Neutrophil (primary cell): ENCODE data around the gene ADRA1B.

Experiments used
- H3K27ac ChIP-seq: fragments of 200-600 bp; sonication (generic); 2 replicates; pipeline ENCODE4 v1.5.1; 2016; ENCODE audit warnings: mild to moderate bottlenecking, moderate library complexity
- H3K27me3 ChIP-seq: fragments of 200-600 bp; sonication (generic); 2 replicates; pipeline ENCODE4 v1.6.0; 2016; ENCODE audit warnings: mild to moderate bottlenecking
- H3K36me3 ChIP-seq: fragments of 200-600 bp; sonication (generic); 2 replicates; pipeline ENCODE4 v1.5.1; 2017
- H3K4me1 ChIP-seq, 2 experiments: fragments of 200-600 bp in 1 of 2; sonication (generic) in 1 of 2; 1 replicate in 1 of 2; 2 replicates in 1 of 2; pipeline versions ENCODE4 v1.5.1 to v1.6.1; 2013 to 2016; ENCODE audit warnings: low read depth in 1 of 2, low read length in 1 of 2, mild to moderate bottlenecking in 1 of 2, moderate library complexity in 1 of 2; ENCODE audit not compliant: control insufficient read depth in 1 of 2, insufficient read depth in 1 of 2
- H3K4me3 ChIP-seq, 2 experiments: fragments of 200-600 bp in 1 of 2; sonication (generic) in 1 of 2; 1 replicate in 1 of 2; 2 replicates in 1 of 2; pipeline ENCODE4 v1.5.1; 2013 to 2016; ENCODE audit warnings: low read depth in 1 of 2, low read length in 1 of 2, mild to moderate bottlenecking in 1 of 2, moderate library complexity in 1 of 2
- H3K9me3 ChIP-seq: fragments of 200-600 bp; sonication (generic); 2 replicates; pipeline ENCODE4 v1.5.1; 2016
- TF ChIP-seq, protein P1 (sequence below): fragments of 200-600 bp; sonication (generic); IDR thresholded peaks from 2 replicates; pipeline ENCODE4 v1.5.1; 2016; ENCODE audit warnings: antibody characterized with exemption

ADRA1B gene

DNA sequence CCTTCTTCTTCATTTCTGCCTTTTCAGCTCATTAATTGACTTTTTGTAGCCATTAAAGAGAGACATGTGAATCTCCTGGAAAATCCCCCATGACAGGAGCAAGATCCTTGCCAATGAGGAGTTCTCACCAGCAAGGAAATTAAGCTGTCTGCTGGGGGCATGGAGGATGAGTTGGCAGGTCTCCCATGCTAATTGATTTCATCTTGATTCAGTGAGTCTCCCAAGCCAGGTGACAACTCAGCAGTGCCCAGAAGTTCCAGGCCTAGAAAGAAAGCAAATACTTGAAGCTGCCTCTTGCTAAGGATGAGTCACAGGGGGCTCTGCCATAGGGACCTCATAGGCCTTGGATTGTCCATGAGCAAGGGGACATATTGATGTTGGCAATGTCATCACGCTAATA lies 30.0 kb upstream of the ADRA1B start:
- TF ChIP-seq, protein P1, sequence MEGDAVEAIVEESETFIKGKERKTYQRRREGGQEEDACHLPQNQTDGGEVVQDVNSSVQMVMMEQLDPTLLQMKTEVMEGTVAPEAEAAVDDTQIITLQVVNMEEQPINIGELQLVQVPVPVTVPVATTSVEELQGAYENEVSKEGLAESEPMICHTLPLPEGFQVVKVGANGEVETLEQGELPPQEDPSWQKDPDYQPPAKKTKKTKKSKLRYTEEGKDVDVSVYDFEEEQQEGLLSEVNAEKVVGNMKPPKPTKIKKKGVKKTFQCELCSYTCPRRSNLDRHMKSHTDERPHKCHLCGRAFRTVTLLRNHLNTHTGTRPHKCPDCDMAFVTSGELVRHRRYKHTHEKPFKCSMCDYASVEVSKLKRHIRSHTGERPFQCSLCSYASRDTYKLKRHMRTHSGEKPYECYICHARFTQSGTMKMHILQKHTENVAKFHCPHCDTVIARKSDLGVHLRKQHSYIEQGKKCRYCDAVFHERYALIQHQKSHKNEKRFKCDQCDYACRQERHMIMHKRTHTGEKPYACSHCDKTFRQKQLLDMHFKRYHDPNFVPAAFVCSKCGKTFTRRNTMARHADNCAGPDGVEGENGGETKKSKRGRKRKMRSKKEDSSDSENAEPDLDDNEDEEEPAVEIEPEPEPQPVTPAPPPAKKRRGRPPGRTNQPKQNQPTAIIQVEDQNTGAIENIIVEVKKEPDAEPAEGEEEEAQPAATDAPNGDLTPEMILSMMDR: no peak
- Histone ChIP-seq H3K27ac (no peak overlapping the region), H3K4me3 (no peak overlapping the region), H3K27me3 (peaks cover 9% of the 10 kb centered on the region), H3K4me1 (no peaks in the 10 kb centered on the region), H3K9me3 (no peaks in the 10 kb centered on the region), H3K36me3 (no peaks in the 10 kb centered on the region)

DNA sequence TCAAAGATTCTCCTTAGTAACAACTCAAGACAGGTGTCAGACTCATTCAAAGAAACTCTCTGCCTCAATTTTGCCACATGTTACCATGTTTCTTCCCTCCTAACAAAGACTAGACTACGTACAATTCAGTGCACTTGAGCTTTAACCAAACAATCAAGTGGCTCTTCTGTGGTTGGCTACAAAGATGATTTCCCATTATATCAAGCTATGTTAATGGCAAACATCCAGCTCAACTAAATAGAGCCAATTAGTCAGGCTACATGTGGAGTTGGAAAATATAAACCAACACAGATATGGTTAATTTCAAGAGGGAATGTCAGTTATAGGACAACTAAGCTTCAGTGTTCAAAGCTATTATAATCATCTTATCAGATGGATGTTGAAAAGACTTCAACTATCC lies 29.2 kb upstream of the ADRA1B start:
- no peaks in the 10 kb centered on the region for H3K9me3 ChIP-seq
- H3K27ac ChIP-seq: no peak overlapping the region
- peaks cover 3% of the 10 kb centered on the region for H3K27me3 ChIP-seq
- no peak overlapping the region for H3K4me3 ChIP-seq
- no peaks in the 10 kb centered on the region for H3K4me1 ChIP-seq
- no peaks in the 10 kb centered on the region for H3K36me3 ChIP-seq
- TF ChIP-seq, protein P1: no peak

DNA sequence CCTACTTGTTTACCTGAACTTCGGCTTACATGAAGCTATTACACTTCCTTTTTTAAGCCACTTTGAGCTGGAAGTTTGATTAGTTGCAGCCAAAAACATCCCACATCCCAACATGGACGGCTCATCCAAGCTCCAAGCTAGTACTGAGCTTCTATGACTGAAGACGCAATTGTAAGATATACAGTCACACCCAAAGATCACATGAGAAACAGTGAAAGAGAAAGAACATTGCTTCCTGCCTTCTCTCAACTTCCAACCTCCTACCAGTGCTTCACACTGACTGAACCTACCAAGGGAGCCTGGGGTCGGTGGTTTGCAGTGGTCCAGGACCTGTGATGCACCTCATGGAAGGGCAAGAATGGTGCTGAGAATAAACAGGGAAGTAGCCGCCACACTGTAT lies 27.4 kb upstream of the ADRA1B start:
- TF ChIP-seq, protein P1: no peak
- Histone ChIP-seq H3K36me3 (no peaks in the 10 kb centered on the region), H3K4me1 (no peaks in the 10 kb centered on the region), H3K9me3 (no peaks in the 10 kb centered on the region), H3K4me3 (no peak overlapping the region), H3K27ac (no peak overlapping the region), H3K27me3 (no peaks in the 10 kb centered on the region)

DNA sequence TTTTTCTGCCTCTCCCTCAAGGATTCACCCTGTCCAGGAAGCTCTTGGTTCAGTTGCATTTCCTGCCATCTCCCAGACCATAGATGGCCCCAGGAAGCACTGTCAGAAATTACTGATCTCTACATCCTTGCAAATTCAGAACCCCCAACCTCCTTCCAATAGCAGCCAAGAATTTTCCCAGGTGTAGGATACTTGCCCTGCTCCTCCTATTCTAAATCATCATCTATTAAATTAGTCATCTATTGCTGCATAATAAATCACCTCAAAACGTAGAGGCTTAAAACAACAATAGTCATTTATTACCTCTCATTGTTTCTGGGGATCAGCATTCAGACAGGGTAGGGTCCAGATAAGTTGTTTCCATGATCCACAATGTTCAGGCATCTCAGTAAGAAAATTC lies 26.1 kb upstream of the ADRA1B start:
- Histone ChIP-seq H3K36me3 (no peaks in the 10 kb centered on the region), H3K9me3 (no peaks in the 10 kb centered on the region), H3K4me3 (no peak overlapping the region), H3K27me3 (no peaks in the 10 kb centered on the region), H3K4me1 (no peaks in the 10 kb centered on the region), H3K27ac (no peak overlapping the region)
- TF ChIP-seq, protein P1: no peak

DNA sequence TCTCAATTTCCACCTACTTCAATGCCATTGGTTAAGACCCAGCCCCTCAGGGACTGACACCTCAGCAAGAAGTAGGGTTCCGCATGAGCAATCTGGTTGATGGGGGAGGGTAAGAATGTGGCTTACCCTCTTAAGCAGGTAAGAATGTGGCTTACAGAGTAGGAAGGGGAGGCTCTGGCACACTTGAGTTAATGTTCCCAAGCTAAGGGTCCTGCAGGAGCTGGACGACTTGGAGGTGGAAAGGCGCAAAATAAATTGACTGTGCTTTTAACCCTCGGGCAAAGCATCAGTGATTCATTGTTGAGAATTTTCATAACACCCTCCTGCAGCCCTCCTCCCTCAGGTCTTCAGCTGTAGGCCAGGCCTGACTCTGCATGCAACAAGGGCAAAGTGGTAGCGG lies 24.9 kb upstream of the ADRA1B start:
- TF ChIP-seq, protein P1: no peak

More for the DNA sequence above, 24.9 kb upstream of the ADRA1B start:
- Histone ChIP-seq H3K27me3 (no peaks in the 10 kb centered on the region), H3K27ac (no peak overlapping the region), H3K4me3 (no peak overlapping the region), H3K9me3 (no peaks in the 10 kb centered on the region), H3K4me1 (no peaks in the 10 kb centered on the region), H3K36me3 (no peaks in the 10 kb centered on the region)
